ENCODE data around the gene CLK4.

DNA sequence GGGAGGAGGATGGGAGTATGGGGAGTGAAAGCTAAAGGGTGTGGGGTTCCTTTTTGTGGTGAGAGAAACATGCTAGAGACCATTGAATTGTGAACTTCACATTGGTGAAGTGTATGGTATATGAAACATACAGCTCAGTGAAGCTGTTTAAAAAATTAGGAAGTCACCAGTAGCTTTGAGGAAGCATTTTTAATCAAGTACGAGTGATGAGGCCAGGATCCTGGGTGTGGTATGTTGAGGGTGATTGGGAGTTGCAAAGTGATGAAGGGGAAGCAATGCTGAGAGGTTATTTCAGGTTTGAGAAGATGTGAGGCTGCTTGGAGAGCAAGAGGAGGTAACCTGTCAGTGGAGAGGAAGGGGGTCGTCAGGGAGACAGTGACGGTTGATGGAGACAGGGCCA is 22.7 kb upstream of the CLK4 start:
- TF ChIP-seq CTCF (IDR thresholded peaks at IDR 0.05 in 2 of 3, conservative IDR thresholded peaks at IDR 0.05 in 1 of 3; ENCODE audit: borderline replicate concordance in 1 of 3, insufficient read depth in 1 of 3, low read depth in 2 of 3, low read length in 2 of 3) (no peak), YY1 (IDR thresholded peaks at IDR 0.05; ENCODE audit: extremely low read depth, insufficient replicate concordance, low read depth, low read length) (no peak), POLR2A (IDR thresholded peaks at IDR 0.05; ENCODE audit: borderline replicate concordance, extremely low read depth, insufficient read depth, insufficient read length) (no peak)
- TF ChIP-seq, protein P1, sequence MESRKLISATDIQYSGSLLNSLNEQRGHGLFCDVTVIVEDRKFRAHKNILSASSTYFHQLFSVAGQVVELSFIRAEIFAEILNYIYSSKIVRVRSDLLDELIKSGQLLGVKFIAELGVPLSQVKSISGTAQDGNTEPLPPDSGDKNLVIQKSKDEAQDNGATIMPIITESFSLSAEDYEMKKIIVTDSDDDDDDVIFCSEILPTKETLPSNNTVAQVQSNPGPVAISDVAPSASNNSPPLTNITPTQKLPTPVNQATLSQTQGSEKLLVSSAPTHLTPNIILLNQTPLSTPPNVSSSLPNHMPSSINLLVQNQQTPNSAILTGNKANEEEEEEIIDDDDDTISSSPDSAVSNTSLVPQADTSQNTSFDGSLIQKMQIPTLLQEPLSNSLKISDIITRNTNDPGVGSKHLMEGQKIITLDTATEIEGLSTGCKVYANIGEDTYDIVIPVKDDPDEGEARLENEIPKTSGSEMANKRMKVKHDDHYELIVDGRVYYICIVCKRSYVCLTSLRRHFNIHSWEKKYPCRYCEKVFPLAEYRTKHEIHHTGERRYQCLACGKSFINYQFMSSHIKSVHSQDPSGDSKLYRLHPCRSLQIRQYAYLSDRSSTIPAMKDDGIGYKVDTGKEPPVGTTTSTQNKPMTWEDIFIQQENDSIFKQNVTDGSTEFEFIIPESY (IDR thresholded peaks at IDR 0.05; ENCODE audit: extremely low read depth, insufficient replicate concordance, low read length), result no peak
